Measurements from ENCODE around the gene THSD4. TPM values are rescaled to one million over a fixed set of nuclear protein-coding genes. Genes with fewer than 3 reads are reported as not detected.

Gene THSD4
- 2.6 and 69.8 TPM in 2 replicates for total RNA-seq

DNA sequence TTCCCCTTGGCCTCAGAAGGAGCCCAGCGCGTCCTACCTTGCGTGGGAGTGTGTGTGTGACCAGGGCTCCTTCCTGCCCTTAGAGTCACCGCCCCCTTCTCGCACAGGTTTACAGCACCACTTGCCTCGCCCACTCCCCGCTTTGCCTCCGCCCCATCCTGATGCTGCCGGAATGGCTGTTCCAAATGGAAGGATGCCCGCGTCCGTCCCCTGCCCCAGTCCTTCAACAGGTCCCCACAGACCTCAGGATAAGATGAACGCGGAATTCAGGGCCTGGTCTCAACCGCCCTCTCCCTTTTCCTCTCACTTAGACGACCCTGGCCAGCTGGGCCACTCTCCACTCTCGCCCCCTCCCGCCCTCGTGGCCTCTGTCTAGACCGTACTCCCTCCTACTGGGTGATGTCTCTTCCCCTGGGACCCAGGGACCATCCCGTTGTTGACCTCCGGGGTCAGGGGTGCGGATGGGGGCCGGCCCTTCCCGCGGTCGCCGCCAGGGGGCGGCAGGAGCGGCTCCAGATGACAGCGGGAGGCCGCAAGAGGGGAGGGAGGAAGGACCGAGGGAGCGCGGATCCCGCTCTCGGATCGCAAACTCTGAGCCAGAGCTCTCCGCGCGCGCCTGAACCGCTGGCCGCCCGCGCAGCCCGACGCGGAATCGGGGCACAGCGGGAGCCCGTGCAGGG, at the start of gene THSD4:
THSD4 (plus strand) TSS at position 585 of the 680 bp plus-strand sequence.

DNA sequence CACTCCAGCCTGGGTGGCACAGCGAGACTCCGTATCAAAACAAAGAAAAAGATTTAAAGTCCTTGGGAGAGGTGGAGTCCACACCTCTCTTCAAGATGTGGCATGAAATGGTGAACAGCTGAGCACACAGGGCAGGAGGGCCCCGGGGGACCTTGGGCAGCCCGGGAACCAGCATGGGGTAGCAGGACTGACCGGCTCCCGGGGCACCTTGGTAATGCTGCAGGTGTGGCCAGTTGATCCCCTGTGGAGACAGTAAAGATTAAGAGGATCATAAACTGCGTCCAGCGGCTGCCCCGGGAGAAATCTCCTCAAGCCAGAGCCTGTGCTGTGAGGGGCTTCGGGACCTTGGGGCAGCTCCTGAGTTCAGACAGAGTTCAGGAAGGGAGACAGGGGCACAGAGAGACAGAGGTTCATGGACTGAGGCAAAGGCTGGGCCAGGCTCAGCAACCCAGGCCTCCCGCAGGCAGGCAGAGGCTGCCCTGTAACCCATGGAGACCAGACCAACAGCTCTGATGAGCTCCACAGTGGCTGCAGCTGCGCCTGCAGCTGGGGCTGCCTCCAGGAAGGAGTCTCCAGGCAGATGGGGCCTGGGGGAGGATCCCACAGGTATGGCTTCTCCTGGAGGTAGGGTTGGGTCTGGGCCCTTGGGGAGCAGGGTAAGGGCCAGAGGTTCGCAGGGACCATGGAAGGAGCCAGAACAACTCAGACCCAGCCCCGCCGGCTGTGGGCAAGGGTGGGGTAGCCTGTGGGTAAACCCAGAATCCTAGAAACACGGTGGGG, 695.2 kb downstream of the THSD4 start, which contains the start of gene NR2E3:
NR2E3 (plus strand) TSS at position 299 of the 780 bp plus-strand sequence; CDS start at position 489, 190 bp downstream.

Other genes with a start within 250 kb of the THSD4 start
- 3.1 and 5.4 TPM in 2 replicates for gene THAP10, start 223.0 kb upstream of the THSD4 start, total RNA-seq
- gene LRRC49, start 222.6 kb upstream of the THSD4 start, total RNA-seq = 8.7 and 23.9 TPM in 2 replicates

Measured in epithelial cell of alveolus of lung (primary cell).